H1 (cell line): ENCODE results near the gene C2orf42. TPM values are rescaled to one million over a fixed set of nuclear protein-coding genes. Genes with fewer than 3 reads are reported as not detected.
A peak's percentile ranks its signal among the peaks of the same experiment; 100 is the strongest.

Experiments
- CTCF ChIA-PET: fragments of 300-600 bp; sonication (Branson Sonifier 250); formaldehyde crosslinking; loops from one replicate; lab custom pipeline; 2021; ENCODE audit not compliant: partially characterized antibody; lab: Charles Lee
- POLR2A ChIA-PET: fragments of 300-600 bp; sonication (Branson Sonifier 250); formaldehyde crosslinking; loops from one replicate; lab custom pipeline; 2021; ENCODE audit warnings: inconsistent platforms; ENCODE audit not compliant: partially characterized antibody; lab: Charles Lee
- DNase-seq, 2 experiments: peaks; one replicate each; pipeline versions ENCODE4 v3.0.0 to v3.0.0-alpha.2; 2010 to 2022; ENCODE audit warnings: low spot score in 2 of 2, low read depth in 1 of 2, mixed read lengths in 1 of 2
- FAIRE-seq: peaks from 2 replicates; lab custom pipeline; 2011; peaks lifted over from hg19 to GRCh38; lab: Jason Lieb, UNC
- H2AFZ ChIP-seq: 2 replicates; pipeline ENCODE4 v1.8.1; 2012; ENCODE audit warnings: low read length, inconsistent platforms
- H2AK5ac ChIP-seq: 2 replicates; pipeline ENCODE4 v1.6.1; 2013; ENCODE audit warnings: low read depth, low read length
- H2BK120ac ChIP-seq: replicated peaks from 2 replicates; pipeline ENCODE3; 2013; ENCODE audit warnings: low read depth, low read length, inconsistent platforms
- H2BK12ac ChIP-seq: 2 replicates; pipeline ENCODE4 v1.6.1; 2013; ENCODE audit warnings: low read depth, low read length
- H2BK15ac ChIP-seq: 2 replicates; pipeline ENCODE4 v1.6.1; 2013; ENCODE audit warnings: low read length
- H2BK20ac ChIP-seq: 2 replicates; pipeline ENCODE4 v1.6.1; 2013; ENCODE audit warnings: low read length
- H2BK5ac ChIP-seq: 2 replicates; pipeline ENCODE4 v1.6.1; 2013; ENCODE audit warnings: low read depth, low read length
- H3K14ac ChIP-seq: 2 replicates; pipeline ENCODE4 v1.6.1; 2013; ENCODE audit warnings: inconsistent platforms; ENCODE audit not compliant: insufficient read length
- H3K18ac ChIP-seq: 2 replicates; pipeline ENCODE4 v1.6.1; 2013; ENCODE audit warnings: low read length; ENCODE audit errors: extremely low read depth
- H3K23ac ChIP-seq: 2 replicates; pipeline ENCODE4 v1.6.1; 2013; ENCODE audit warnings: inconsistent platforms; ENCODE audit not compliant: insufficient read length
- H3K23me2 ChIP-seq: 2 replicates; pipeline ENCODE4 v1.6.1; 2013; ENCODE audit warnings: low read depth, low read length
- H3K27ac ChIP-seq: 2 replicates; pipeline ENCODE4 v1.6.1; 2011; ENCODE audit warnings: low read depth, low read length, inconsistent platforms
- H3K27me3 ChIP-seq, 4 experiments: replicated peaks in 1 of 4; 1 replicate in 1 of 4; 2 replicates in 3 of 4; pipeline versions ENCODE4 v1.6.1 to v1.8.1; 2011 to 2013; ENCODE audit warnings: low read length in 3 of 4, mild to moderate bottlenecking in 3 of 4, inconsistent platforms in 2 of 4, mixed read lengths in 2 of 4, moderate library complexity in 1 of 4; ENCODE audit not compliant: control insufficient read depth in 3 of 4, insufficient read depth in 3 of 4; ENCODE audit errors: extremely low read depth in 1 of 4
- H3K36me3 ChIP-seq, 4 experiments: 2 replicates each; pipeline versions ENCODE4 v1.6.1 to v1.8.1; 2011 to 2013; ENCODE audit warnings: mild to moderate bottlenecking in 4 of 4, low read length in 3 of 4, moderate library complexity in 2 of 4, control low read depth in 1 of 4, inconsistent platforms in 1 of 4; ENCODE audit not compliant: insufficient read depth in 4 of 4, control insufficient read depth in 2 of 4
- H3K4ac ChIP-seq: replicated peaks from 2 replicates; pipeline ENCODE3; 2013; ENCODE audit warnings: low read length, low read depth, mixed read lengths, inconsistent platforms; ENCODE audit not compliant: insufficient read length
- H3K4me1 ChIP-seq, 4 experiments: replicated peaks in 1 of 4; 1 replicate in 1 of 4; 2 replicates in 3 of 4; pipeline versions ENCODE4 v1.6.1 to v1.8.1; 2011 to 2013; ENCODE audit warnings: low read length in 3 of 4, inconsistent platforms in 2 of 4, mixed read lengths in 1 of 4; ENCODE audit not compliant: insufficient read depth in 4 of 4, control insufficient read depth in 3 of 4
- H3K4me2 ChIP-seq, 2 experiments: 2 replicates each; pipeline versions ENCODE4 v1.6.1 to v1.8.1; 2011 to 2013; ENCODE audit warnings: low read depth in 2 of 2, low read length in 2 of 2, control low read depth in 1 of 2, inconsistent platforms in 1 of 2, mild to moderate bottlenecking in 1 of 2; ENCODE audit not compliant: insufficient read depth in 1 of 2
- H3K4me3 ChIP-seq, 4 experiments: fragments of 200-600, 300-600 bp in 1 of 4; sonication (generic), shearing (Covaris generic), sonication (Bioruptor Twin) in 1 of 4; 2 replicates each; pipeline versions ENCODE4 v1.5.1 to v1.8.1; 2011 to 2016; ENCODE audit warnings: low read length in 4 of 4, low read depth in 3 of 4, control low read depth in 2 of 4, inconsistent platforms in 2 of 4, mild to moderate bottlenecking in 2 of 4, mixed read lengths in 1 of 4, moderate library complexity in 1 of 4; ENCODE audit not compliant: insufficient read depth in 2 of 4; ENCODE audit errors: extremely low read depth in 1 of 4
- H3K56ac ChIP-seq: replicated peaks from 2 replicates; pipeline ENCODE3; 2013; ENCODE audit warnings: low read depth, mild to moderate bottlenecking, mixed read lengths, low read length, inconsistent platforms; ENCODE audit not compliant: insufficient read length
- H3K79me1 ChIP-seq: 2 replicates; pipeline ENCODE4 v1.6.1; 2013; ENCODE audit warnings: low read depth, low read length, control low read depth
- H3K79me2 ChIP-seq, 2 experiments: 2 replicates each; pipeline versions ENCODE4 v1.6.1 to v1.8.1; 2012 to 2013; ENCODE audit warnings: low read length in 2 of 2, mild to moderate bottlenecking in 2 of 2, inconsistent platforms in 1 of 2; ENCODE audit not compliant: insufficient read depth in 2 of 2, control insufficient read depth in 1 of 2
- H3K9ac ChIP-seq, 4 experiments: replicated peaks in 1 of 4; 1 replicate in 1 of 4; 2 replicates in 3 of 4; pipeline versions ENCODE4 v1.6.1 to v1.8.1; 2011 to 2013; ENCODE audit warnings: low read depth in 3 of 4, low read length in 3 of 4, control low read depth in 2 of 4, mild to moderate bottlenecking in 2 of 4, moderate library complexity in 2 of 4, inconsistent platforms in 1 of 4; ENCODE audit errors: extremely low read depth in 1 of 4
- H3K9me3 ChIP-seq, 2 experiments: 2 replicates each; pipeline versions ENCODE4 v1.6.1 to v1.8.1; 2012 to 2013; ENCODE audit warnings: mild to moderate bottlenecking in 2 of 2, moderate library complexity in 2 of 2, control low read depth in 1 of 2, inconsistent platforms in 1 of 2, low read depth in 1 of 2, low read length in 1 of 2, mixed read lengths in 1 of 2; ENCODE audit not compliant: insufficient read depth in 2 of 2
- H4K20me1 ChIP-seq, 2 experiments: replicated peaks in 1 of 2; 2 replicates each; pipeline versions ENCODE3 to v1.8.1; 2011 to 2013; ENCODE audit warnings: inconsistent platforms in 2 of 2, low read length in 2 of 2, mild to moderate bottlenecking in 1 of 2; ENCODE audit not compliant: insufficient read depth in 2 of 2, control insufficient read depth in 1 of 2
- H4K5ac ChIP-seq: 2 replicates; pipeline ENCODE4 v1.6.1; 2013; ENCODE audit warnings: low read length, low read depth, mixed read lengths, inconsistent platforms; ENCODE audit not compliant: insufficient read length
- H4K8ac ChIP-seq: 2 replicates; pipeline ENCODE4 v1.8.0; 2013; ENCODE audit warnings: mild to moderate bottlenecking, moderate library complexity, low read length, inconsistent platforms; ENCODE audit not compliant: insufficient read depth; ENCODE audit errors: extremely low read depth
- H4K91ac ChIP-seq: replicated peaks from 2 replicates; pipeline ENCODE3; 2013; ENCODE audit warnings: low read length, mixed read lengths, inconsistent platforms; ENCODE audit not compliant: insufficient read length
- GTF2F1 ChIP-seq: IDR thresholded peaks from 2 replicates; pipeline ENCODE4 v1.6.1; 2012; ENCODE audit warnings: low read depth, low read length, improper control_type of control experiment, borderline replicate concordance
- SP1 ChIP-seq: IDR thresholded peaks from 2 replicates; pipeline ENCODE4 v1.6.1; 2011; ENCODE audit warnings: low read depth, low read length
- TEAD4 ChIP-seq: IDR thresholded peaks from 2 replicates; pipeline ENCODE4 v1.6.1; 2012; ENCODE audit warnings: low read depth, low read length, inconsistent platforms, mixed read lengths
- WGBS, 2 experiments: shearing (Covaris generic) in 1 of 2; methylation state at CpG; one replicate each; pipeline versions ENCODE4 v1.1.6 to v1.1.7; 2013 to 2015; ENCODE audit warnings: low lambda C conversion rate in 2 of 2, mixed read lengths in 2 of 2, inconsistent platforms in 1 of 2, low coverage in 1 of 2, missing lambda C conversion rate in 1 of 2; ENCODE audit not compliant: insufficient replicate concordance in 2 of 2, insufficient coverage in 1 of 2, insufficient read length in 1 of 2; ENCODE audit errors: extremely low coverage in 1 of 2, missing lambda C conversion rate in 1 of 2; 5-methylcytosine and 5-hydroxymethylcytosine counted together
- polyA plus RNA-seq, 7 experiments: library from polyadenylated mRNA; depleted of rRNA in 3 of 7; stranded (reverse) in 5 of 7; unstranded in 2 of 7; fragments of >200 nt in 5 of 7; fragments of 200-250 nt in 2 of 7; gene quantifications; 1 replicate in 5 of 7; 2 replicates in 1 of 7; 4 replicates in 1 of 7; pipeline versions ENCODE4 v1.2.1 to v1.2.3, GENCODE V29; 2011 to 2013; ENCODE audit warnings: missing spikeins in 2 of 7, mixed read lengths in 2 of 7
- total RNA-seq: library from RNA; stranded (reverse); fragmentation: NEBNext Ultra II Directional; extraction: Animal tissue kit (Norgen Biotek cat#: 25700); gene quantifications from 2 replicates; pipeline ENCODE4 v1.2.1, GENCODE V29; 2021

The C2orf42 gene
- total and polyA plus RNA-seq, 2 of the 8 experiments (the other 6 are each of a cell fraction or from before 2014, with no cell fraction given): 3.9 to 10.7 TPM

GRCh38 chr2:70121627-70122372, 69.0 kb downstream of the C2orf42 start:
- Histone ChIP-seq H2AFZ (no peak overlapping the region), H3K27ac (no peak overlapping the region), H3K4me2 (no peak overlapping the region; a peak in 1 of 4 replicates), H3K4me3 (no peak overlapping the region), H3K4ac (no peak overlapping the region), H2BK120ac (peak overlapping the region; percentile 4), H3K56ac (no peak overlapping the region), H3K23me2 (peaks cover 10% of the 10 kb centered on the region; the same call in 1 of the 2 replicates), H3K9me3 (no peaks in the 10 kb centered on the region), H3K9ac (no peak overlapping the region), H2BK15ac (peak overlapping the region; percentile 97; the same call in 1 of the 2 replicates), H3K27me3 (no peaks in the 10 kb centered on the region; a peak in 1 of 7 replicates), H4K91ac (peak overlapping the region; percentile 13), H2BK20ac (peak overlapping the region; percentile 55; the same call in 1 of the 2 replicates), H3K23ac (no peak overlapping the region), H2AK5ac (peak overlapping the region; percentile 67; the same call in 1 of the 2 replicates), H4K20me1 (no peaks in the 10 kb centered on the region), H2BK5ac (peak overlapping the region; percentile 38; the same call in 1 of the 2 replicates), H3K18ac (peak overlapping the region; percentile 81), H3K36me3 (no peaks in the 10 kb centered on the region), H3K14ac (no peak overlapping the region), H2BK12ac (peak overlapping the region; percentile 94), H4K8ac (no peak overlapping the region), H4K5ac (no peak overlapping the region), H3K79me1 (no peaks in the 10 kb centered on the region), H3K79me2 (no peaks in the 10 kb centered on the region), H3K4me1 (peaks cover 11 to 17% (median 16%) of the 10 kb centered on the region in 4 experiments)
- ChIA-PET POLR2A (interaction anchor here (8.9 to 51.3 kb wide), 3 partner anchors 12 to 35 kb away, joined by 188 to 1553 read pairs (median 444); partner anchors contain the start of gene PCBP1), CTCF (interaction anchor here (0.8 to 2.0 kb wide), 10 partner anchors 11 to 70 kb away, joined by 3 to 14 read pairs (median 5); partner anchors contain the start of gene C2orf42)
- DNase-seq: no peak
- no peak for FAIRE-seq
- 82% methylated on average over 6 of the region's 6 CpGs; no CpG with 5 or more reads in 1 of the 2 experiments for WGBS, 2 experiments
- TF ChIP-seq TEAD4: no peak
- no peak for TF ChIP-seq SP1
- no peak for TF ChIP-seq GTF2F1
